Measurements from ENCODE around the gene MYO9B.

The MYO9B gene

GRCh38 chr19:17246681-17247425 lies 171.3 kb downstream of the MYO9B start:
- no peak for DNase-seq

- no peak for DNase-seq
Measured at GRCh38 chr19:17248011-17248776, 172.6 kb downstream of the MYO9B start.

GRCh38 chr19:17249887-17250548 lies 174.4 kb downstream of the MYO9B start:
- DNase-seq = no peak

GRCh38 chr19:17254636-17255035 lies 179.1 kb downstream of the MYO9B start:
- DNase-seq = no peak

- no peak for DNase-seq
Measured at GRCh38 chr19:17255150-17255621, 179.6 kb downstream of the MYO9B start.

- no peak for DNase-seq
Measured at GRCh38 chr19:17256130-17256529, 180.6 kb downstream of the MYO9B start.

GRCh38 chr19:17259118-17259780 lies 183.7 kb downstream of the MYO9B start:
- DNase-seq = no peak

- no peak for DNase-seq
Measured at GRCh38 chr19:17259934-17260333, 184.4 kb downstream of the MYO9B start.

GRCh38 chr19:17260842-17261325 lies 185.3 kb downstream of the MYO9B start:
- DNase-seq = peak in 1 of 2 experiments; percentile 64

GRCh38 chr19:17262557-17262956 lies 187.0 kb downstream of the MYO9B start:
- DNase-seq = no peak
